ENCODE results near the gene KLHL22. TPM values are rescaled to one million over a fixed set of nuclear protein-coding genes. Genes with fewer than 3 reads are reported as not detected.

Gene KLHL22
- total RNA-seq, 4 donors from 2014 or later = 14.0 to 23.8 (median 20.2) TPM

DNA sequence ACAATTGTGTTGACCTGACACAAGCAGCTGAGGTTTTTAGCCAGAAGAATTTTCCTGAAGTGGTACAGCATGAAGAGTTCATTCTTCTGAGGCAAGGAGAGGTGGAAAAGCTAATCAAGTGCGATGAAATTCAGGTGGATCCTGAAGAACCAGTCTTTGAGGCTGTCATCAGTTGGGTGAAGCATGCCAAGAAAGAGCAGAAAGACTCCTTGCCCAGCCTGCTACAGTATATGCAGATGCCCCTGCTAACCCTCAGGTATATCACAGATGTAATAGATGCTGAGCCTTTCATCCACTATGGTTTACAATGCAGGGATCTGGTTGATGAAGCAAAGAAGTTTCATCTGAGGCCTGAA lies 45.1 kb downstream of the KLHL22 start:
- no peak for DNase-seq (ENCODE audit: low spot score in 2 of 2)
- intact Hi-C loops (cut with DNase I; ENCODE audit: low total_unique reads) = no loop called here
- 54 to 74% methylated on average over 1 of the region's 1 CpG for WGBS, 2 donors
- TF ChIP-seq, protein P1, sequence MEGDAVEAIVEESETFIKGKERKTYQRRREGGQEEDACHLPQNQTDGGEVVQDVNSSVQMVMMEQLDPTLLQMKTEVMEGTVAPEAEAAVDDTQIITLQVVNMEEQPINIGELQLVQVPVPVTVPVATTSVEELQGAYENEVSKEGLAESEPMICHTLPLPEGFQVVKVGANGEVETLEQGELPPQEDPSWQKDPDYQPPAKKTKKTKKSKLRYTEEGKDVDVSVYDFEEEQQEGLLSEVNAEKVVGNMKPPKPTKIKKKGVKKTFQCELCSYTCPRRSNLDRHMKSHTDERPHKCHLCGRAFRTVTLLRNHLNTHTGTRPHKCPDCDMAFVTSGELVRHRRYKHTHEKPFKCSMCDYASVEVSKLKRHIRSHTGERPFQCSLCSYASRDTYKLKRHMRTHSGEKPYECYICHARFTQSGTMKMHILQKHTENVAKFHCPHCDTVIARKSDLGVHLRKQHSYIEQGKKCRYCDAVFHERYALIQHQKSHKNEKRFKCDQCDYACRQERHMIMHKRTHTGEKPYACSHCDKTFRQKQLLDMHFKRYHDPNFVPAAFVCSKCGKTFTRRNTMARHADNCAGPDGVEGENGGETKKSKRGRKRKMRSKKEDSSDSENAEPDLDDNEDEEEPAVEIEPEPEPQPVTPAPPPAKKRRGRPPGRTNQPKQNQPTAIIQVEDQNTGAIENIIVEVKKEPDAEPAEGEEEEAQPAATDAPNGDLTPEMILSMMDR (IDR thresholded peaks at IDR 0.05) = no peak
- no peak for TF ChIP-seq POLR2A (IDR thresholded peaks at IDR 0.05)
- no peak overlapping the region for H3K4me3 ChIP-seq (ENCODE audit: low read depth, poor library complexity, severe bottlenecking)

- H3K4me3 ChIP-seq (ENCODE audit: low read depth, poor library complexity, severe bottlenecking) = no peak overlapping the region
- 93 to 96% methylated on average over 19 of the region's 19 CpGs for WGBS, 2 donors
- no peak for DNase-seq (ENCODE audit: low spot score in 2 of 2)
- TF ChIP-seq POLR2A (IDR thresholded peaks at IDR 0.05) = no peak
- TF ChIP-seq, protein P1 (IDR thresholded peaks at IDR 0.05) = no peak
- intact Hi-C loops (cut with DNase I; ENCODE audit: low total_unique reads) = no loop called here
Observed at GRCh38 chr22:20449819-20450550, 45.6 kb downstream of the KLHL22 start.

- 90 to 97% methylated on average over 5 of the region's 5 CpGs for WGBS, 2 donors
- intact Hi-C loops (cut with DNase I; ENCODE audit: low total_unique reads) = no loop called here
- no peak for DNase-seq (ENCODE audit: low spot score in 2 of 2)
- TF ChIP-seq, protein P1 (IDR thresholded peaks at IDR 0.05) = no peak
- TF ChIP-seq POLR2A (IDR thresholded peaks at IDR 0.05) = no peak
- H3K4me3 ChIP-seq (ENCODE audit: low read depth, poor library complexity, severe bottlenecking) = no peak overlapping the region
Observed at GRCh38 chr22:20448630-20449029, 47.0 kb downstream of the KLHL22 start.

DNA sequence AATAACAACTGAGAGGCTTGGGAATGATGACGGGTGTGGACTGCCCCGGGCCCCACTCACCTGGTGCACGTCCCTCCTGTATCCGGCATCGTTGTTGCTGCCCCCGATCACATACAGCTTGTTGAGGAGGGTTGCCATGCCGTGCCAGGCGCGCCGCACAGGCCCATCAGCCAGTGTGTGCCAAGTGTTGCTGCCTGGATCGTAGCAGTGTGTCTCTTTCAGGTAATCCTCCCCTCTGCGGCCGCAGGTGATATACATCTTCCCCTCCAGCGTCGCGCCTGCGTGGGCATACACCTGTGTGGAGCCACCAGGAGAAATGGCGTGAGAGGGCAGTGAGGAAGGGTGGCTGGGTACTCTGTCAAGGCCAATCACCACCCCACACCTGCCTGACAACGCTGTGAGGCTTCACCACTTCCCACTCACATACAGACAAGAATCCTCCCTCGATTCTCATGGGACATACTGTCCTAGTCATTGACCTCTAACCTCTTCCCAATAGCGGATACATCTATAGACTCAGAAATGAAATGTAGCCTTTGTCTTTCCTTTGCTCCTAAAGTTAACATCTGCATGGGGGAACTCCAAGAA lies 49.1 kb downstream of the KLHL22 start:
- TF ChIP-seq POLR2A (IDR thresholded peaks at IDR 0.05) = no peak
- TF ChIP-seq, protein P1 (IDR thresholded peaks at IDR 0.05) = no peak
- no peak for DNase-seq (ENCODE audit: low spot score in 2 of 2)
- intact Hi-C loops (cut with DNase I; ENCODE audit: low total_unique reads) = no loop called here
- no peak overlapping the region for H3K4me3 ChIP-seq (ENCODE audit: low read depth, poor library complexity, severe bottlenecking)
- WGBS, 2 donors = 93 to 94% methylated on average over 21 of the region's 21 CpGs

DNA sequence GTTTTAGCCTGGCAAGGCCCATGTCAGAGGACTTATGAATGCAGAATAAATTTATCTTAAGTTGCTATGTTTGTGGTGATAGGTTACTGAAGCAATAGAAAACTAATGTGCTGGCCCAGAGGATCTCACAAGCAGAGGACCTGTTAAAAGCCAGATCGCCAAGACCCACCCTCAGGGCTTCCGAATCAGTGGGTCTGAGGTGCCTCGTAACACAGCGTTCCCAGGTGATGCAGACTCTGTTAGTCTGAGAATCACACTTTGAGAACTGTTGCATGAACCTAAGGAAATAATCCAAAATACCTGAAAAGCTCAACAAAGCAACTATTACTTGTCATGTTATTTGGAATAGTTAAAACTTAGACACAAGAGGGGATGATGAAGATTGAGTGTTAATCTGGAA lies 51.3 kb downstream of the KLHL22 start:
- TF ChIP-seq, protein P1 (IDR thresholded peaks at IDR 0.05) = no peak
- TF ChIP-seq POLR2A (IDR thresholded peaks at IDR 0.05) = no peak
- WGBS, 2 donors = 95 to 98% methylated on average over 4 of the region's 4 CpGs
- no peak overlapping the region for H3K4me3 ChIP-seq (ENCODE audit: low read depth, poor library complexity, severe bottlenecking)
- intact Hi-C loops (cut with DNase I; ENCODE audit: low total_unique reads) = no loop called here
- DNase-seq (ENCODE audit: low spot score in 2 of 2) = no peak
